Liver (tissue), 9 donors: Measurements from ENCODE around the gene VGF. TPM values are rescaled to one million over a fixed set of nuclear protein-coding genes. Genes with fewer than 3 reads are reported as not detected.
A peak's percentile ranks its signal among the peaks of the same experiment; 100 is the strongest.

ENCODE experiments used
- DNase-seq: peaks from one replicate; pipeline ENCODE4 v3.0.0-alpha.2; 2017; ENCODE audit warnings: low spot score
- H3K27ac ChIP-seq, 2 donors: one replicate each; pipeline ENCODE4 v1.7.0; 2013; ENCODE audit warnings: inconsistent platforms in 2 of 2, low read length in 2 of 2, control low read depth in 1 of 2, low read depth in 1 of 2, mild to moderate bottlenecking in 1 of 2
- H3K27me3 ChIP-seq, 4 donors: one replicate each; pipeline versions ENCODE4 v1.6.1 to v1.7.0; 2013; ENCODE audit warnings: low read length in 3 of 4, inconsistent platforms in 1 of 4, mild to moderate bottlenecking in 1 of 4, moderate library complexity in 1 of 4; ENCODE audit not compliant: control insufficient read depth in 4 of 4, insufficient read depth in 4 of 4
- H3K36me3 ChIP-seq, 4 donors: one replicate each; pipeline versions ENCODE4 v1.6.1 to v1.7.0; 2013; ENCODE audit warnings: low read length in 3 of 4, mild to moderate bottlenecking in 3 of 4, low read depth in 1 of 4, moderate library complexity in 1 of 4; ENCODE audit not compliant: control insufficient read depth in 4 of 4, insufficient read depth in 3 of 4
- H3K4me1 ChIP-seq, 4 donors: one replicate each; pipeline versions ENCODE4 v1.6.1 to v1.7.0; 2013; ENCODE audit warnings: low read length in 3 of 4, mild to moderate bottlenecking in 3 of 4, moderate library complexity in 1 of 4; ENCODE audit not compliant: control insufficient read depth in 4 of 4, insufficient read depth in 4 of 4
- H3K4me3 ChIP-seq, 3 donors: one replicate each; pipeline versions ENCODE4 v1.6.1 to v1.7.0; 2013; ENCODE audit warnings: low read length in 3 of 3, control low read depth in 1 of 3, low read depth in 1 of 3, mild to moderate bottlenecking in 1 of 3
- H3K9ac ChIP-seq, 2 donors: one replicate each; pipeline ENCODE4 v1.7.0; 2013; ENCODE audit warnings: low read length in 2 of 2, mild to moderate bottlenecking in 2 of 2, moderate library complexity in 2 of 2, control low read depth in 1 of 2, low read depth in 1 of 2
- H3K9me3 ChIP-seq, 4 donors: one replicate each; pipeline versions ENCODE4 v1.6.1 to v1.7.0; 2013; ENCODE audit warnings: low read length in 3 of 4; ENCODE audit not compliant: control insufficient read depth in 4 of 4
- ATF3 ChIP-seq: IDR thresholded peaks from 2 replicates; pipeline ENCODE4 v1.6.1; 2016; ENCODE audit warnings: antibody characterized with exemption
- CTCF ChIP-seq: fragments of 150-350 bp; IDR thresholded peaks from 2 replicates; pipeline ENCODE4 v1.5.1; 2017; ENCODE audit warnings: improper control_type of control experiment, low read depth, low read length; ENCODE audit not compliant: missing input control
- FOXA1 ChIP-seq: IDR thresholded peaks from 2 replicates; pipeline ENCODE4 v1.6.1; 2016; ENCODE audit warnings: antibody characterized with exemption
- HNF4G ChIP-seq: IDR thresholded peaks from 2 replicates; pipeline ENCODE4 v1.6.1; 2016; ENCODE audit warnings: antibody characterized with exemption
- JUND ChIP-seq, 2 donors: IDR thresholded peaks; 2 replicates each; pipeline ENCODE4 v1.6.1; 2016; ENCODE audit warnings: antibody characterized with exemption in 2 of 2
- REST ChIP-seq: IDR thresholded peaks from 2 replicates; pipeline ENCODE4 v1.6.1; 2016; ENCODE audit warnings: antibody characterized with exemption, mild to moderate bottlenecking
- RXRA ChIP-seq, 2 donors: IDR thresholded peaks; 2 replicates each; pipeline ENCODE4 v1.6.1; 2017 to 2018; ENCODE audit warnings: antibody characterized with exemption in 2 of 2, mild to moderate bottlenecking in 1 of 2
- SP1 ChIP-seq: IDR thresholded peaks from 2 replicates; pipeline ENCODE4 v1.6.1; 2018; ENCODE audit warnings: antibody characterized with exemption, mild to moderate bottlenecking
- ZBTB33 ChIP-seq: IDR thresholded peaks from 2 replicates; pipeline ENCODE4 v1.6.1; 2016; ENCODE audit warnings: antibody characterized with exemption
- WGBS: extraction: QIAGEN DNeasy Blood & Tissue Kit; methylation state at CpG from one replicate; pipeline ENCODE4 v1.1.7; 2013; 5-methylcytosine and 5-hydroxymethylcytosine counted together
- polyA plus RNA-seq, 2 donors: library from polyadenylated mRNA; stranded (reverse) in 1 of 2; unstranded in 1 of 2; fragments of 200-250 nt in 1 of 2; fragments of >200 nt in 1 of 2; fragmentation: Nextera tagmentation in 1 of 2; extraction: Ambion mirVana in 1 of 2; gene quantifications; one replicate each; pipeline versions ENCODE4 v1.2.1 to v1.2.3, GENCODE V29; 2013 to 2015
- total RNA-seq, 2 donors: library from RNA; depleted of rRNA; stranded (reverse); fragments of >200 nt; gene quantifications; one replicate each; pipeline ENCODE4 v1.2.3, GENCODE V29; 2014
- donor health status: healthy.
- donor health status: healthy.
- donor health status: healthy.
- donor health status: healthy.
- donor health status: healthy.

Gene VGF
- total and polyA plus RNA-seq, 4 donors: not detected

GRCh38 chr7:101164071-101164840 is 1.1 kb downstream of the VGF start:
- Histone ChIP-seq H3K27ac (no peak overlapping the region), H3K9ac (no peak overlapping the region), H3K4me3 (peak overlapping the region in 1 of 3 donors; percentile 12), H3K4me1 (peaks cover 0 to 27% (median 11%) of the 10 kb centered on the region in 4 donors), H3K36me3 (peaks cover 0 to 7% (median 2%) of the 10 kb centered on the region in 4 donors), H3K27me3 (peaks cover 7 to 8% (median 7%) of the 10 kb centered on the region in 4 donors), H3K9me3 (no peaks in the 10 kb centered on the region)
- 5% methylated on average over 75 of the region's 75 CpGs for WGBS
- peak; percentile 93 for TF ChIP-seq REST
- TF ChIP-seq ATF3: no peak
- no peak for DNase-seq

- peaks cover 5 to 7% (median 6%) of the 10 kb centered on the region in 4 donors for H3K27me3 ChIP-seq
- no peaks in the 10 kb centered on the region for H3K9me3 ChIP-seq
- peaks cover 0 to 13% (median 4%) of the 10 kb centered on the region in 4 donors for H3K36me3 ChIP-seq
- peaks cover 0 to 26% (median 11%) of the 10 kb centered on the region in 4 donors for H3K4me1 ChIP-seq
- TF ChIP-seq CTCF (no peak), SP1 (no peak), JUND (IDR thresholded peaks at IDR 0.05) (no peak), HNF4G (no peak)
- H3K4me3 ChIP-seq: peak overlapping the region in 1 of 3 donors; percentile 12
- no peak for DNase-seq
- WGBS: 4% methylated on average over 92 of the region's 92 CpGs
- H3K27ac ChIP-seq: no peak overlapping the region
- no peak overlapping the region for H3K9ac ChIP-seq
Measured at GRCh38 chr7:101163279-101164070, 1.9 kb downstream of the VGF start.

- 7% methylated on average over 74 of the region's 74 CpGs for WGBS
- Histone ChIP-seq H3K27me3 (peaks cover 0 to 7% (median 3%) of the 10 kb centered on the region in 4 donors), H3K4me1 (peaks cover 0 to 26% (median 11%) of the 10 kb centered on the region in 4 donors)
- no peak for TF ChIP-seq CTCF
- TF ChIP-seq RXRA (IDR thresholded peaks at IDR 0.05): no peak
- no peak for TF ChIP-seq ZBTB33
- no peak for TF ChIP-seq FOXA1
Measured at GRCh38 chr7:101162551-101163278, 2.7 kb downstream of the VGF start.

More at GRCh38 chr7:101162551-101163278, 2.7 kb downstream of the VGF start:
- Histone ChIP-seq H3K36me3 (peaks cover 4 to 13% (median 5%) of the 10 kb centered on the region in 4 donors), H3K9ac (no peak overlapping the region), H3K4me3 (peak overlapping the region in 1 of 3 donors; percentile 12), H3K27ac (no peak overlapping the region), H3K9me3 (no peaks in the 10 kb centered on the region)
- DNase-seq: no peak
